Stimulated activated CD8-positive, alpha-beta memory T cell treated with anti-CD3 and anti-CD28 coated beads, Interleukin-15, amount 100 ng/mL, for 48 hours (primary cell): ENCODE results near the gene TRNT1.

ENCODE experiments used
- DNase-seq, 2 donors: peaks; one replicate each; pipeline ENCODE4 v3.0.0-alpha.2; 2020; ENCODE audit warnings: low read depth in 2 of 2

Gene TRNT1

DNA sequence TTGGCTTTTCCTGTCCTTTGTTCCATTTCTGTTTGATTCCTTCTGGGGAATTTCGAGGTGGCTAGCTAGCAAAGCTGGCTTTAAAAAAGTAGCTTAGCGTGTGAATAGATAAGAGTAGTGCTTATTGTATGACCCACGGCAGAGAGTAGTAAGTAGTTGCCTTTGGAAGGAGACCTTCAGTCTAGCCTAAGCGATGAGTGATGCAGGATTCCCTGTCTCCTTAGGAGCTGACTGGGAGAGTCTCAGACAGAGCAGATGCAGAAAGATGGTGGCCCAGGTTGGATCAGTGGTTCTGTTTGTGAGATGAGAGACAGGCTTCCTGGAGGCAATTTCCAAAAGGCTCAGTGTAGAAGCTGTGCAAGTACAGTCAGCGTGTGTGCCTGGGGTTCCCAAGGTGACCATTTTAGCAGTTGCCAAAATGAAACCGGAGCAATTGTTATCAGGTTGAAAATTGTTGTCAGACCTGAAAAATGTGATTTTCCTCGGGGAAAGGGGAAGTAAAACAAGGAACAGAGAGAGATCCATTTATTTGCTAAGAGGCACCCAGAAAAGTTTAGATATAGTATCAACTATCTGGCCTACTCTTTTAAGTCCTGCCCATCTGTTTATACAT, 15.9 kb upstream of the TRNT1 start:
- no peak for DNase-seq

DNA sequence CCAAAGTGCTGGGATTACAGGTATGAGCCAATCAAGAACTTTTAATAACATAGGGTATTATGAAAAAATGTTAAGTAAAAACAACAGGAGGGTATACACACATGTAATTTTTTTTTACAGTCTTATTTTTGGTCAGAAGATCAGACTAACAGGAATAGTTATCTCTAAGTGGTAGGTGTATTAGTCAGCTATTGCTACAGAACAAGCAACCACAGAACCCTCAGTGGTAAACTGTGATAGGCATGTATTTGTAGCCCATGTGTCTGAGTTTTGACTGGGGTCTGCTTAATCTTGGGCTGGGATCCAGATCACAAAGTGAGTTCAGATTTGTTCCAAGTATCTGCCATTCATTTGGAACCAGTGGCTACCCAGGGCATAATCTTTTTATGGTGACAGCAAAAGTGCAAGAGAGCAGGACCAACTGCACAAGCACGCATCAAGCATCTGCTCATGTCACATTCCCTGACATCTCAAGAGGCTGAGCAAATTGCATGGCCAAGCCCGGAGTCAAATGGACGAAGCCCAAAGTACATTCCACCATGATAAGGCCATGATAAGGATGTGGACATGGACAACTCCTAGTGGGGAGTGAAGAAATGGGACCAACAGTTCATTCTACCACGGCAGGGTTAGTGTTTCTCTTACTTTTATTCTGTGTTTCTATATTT, 13.6 kb upstream of the TRNT1 start:
- DNase-seq = no peak

DNA sequence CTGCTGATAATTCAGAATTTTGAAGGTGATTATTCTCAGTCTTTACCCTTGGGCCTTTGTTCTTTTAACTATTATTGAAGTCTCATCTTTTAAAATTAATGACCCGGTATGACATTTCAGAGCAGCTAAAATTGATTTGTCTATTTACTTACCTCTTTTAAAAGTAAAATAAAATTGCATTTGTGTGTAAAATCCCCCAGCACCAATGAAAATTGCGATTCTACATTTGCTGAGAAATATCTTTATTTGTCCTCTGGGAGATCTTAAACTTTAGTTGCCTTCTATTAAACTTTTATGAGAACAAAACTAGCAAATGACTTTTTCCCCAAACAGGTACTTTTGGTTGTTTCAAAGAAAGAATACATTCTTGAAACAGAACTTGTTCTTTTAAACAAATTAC, 9.1 kb upstream of the TRNT1 start:
- DNase-seq = no peak

DNA sequence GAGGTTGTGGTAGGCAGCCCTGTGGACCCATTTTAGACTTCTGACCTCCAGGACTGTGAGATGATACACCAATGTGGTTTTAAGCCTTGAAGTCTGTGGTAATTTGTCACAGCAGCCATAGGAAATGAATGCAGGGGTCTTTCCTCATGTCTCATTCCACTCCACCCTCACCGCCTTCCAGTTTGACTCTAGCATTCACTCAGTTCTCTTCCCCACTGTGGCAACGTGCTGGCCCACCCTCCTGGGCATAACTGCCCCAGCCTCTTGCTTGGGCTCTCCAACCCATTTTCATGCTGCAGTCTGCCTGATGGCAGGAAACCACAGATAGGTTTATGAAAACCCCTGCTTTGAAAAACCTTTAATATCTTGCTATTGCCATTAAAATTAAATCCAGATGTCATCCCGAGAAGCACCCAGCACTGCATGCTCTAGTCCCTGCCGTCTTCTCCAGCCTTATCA, 7.3 kb upstream of the TRNT1 start:
- peak in 1 of 2 donors; percentile 40 for DNase-seq

DNA sequence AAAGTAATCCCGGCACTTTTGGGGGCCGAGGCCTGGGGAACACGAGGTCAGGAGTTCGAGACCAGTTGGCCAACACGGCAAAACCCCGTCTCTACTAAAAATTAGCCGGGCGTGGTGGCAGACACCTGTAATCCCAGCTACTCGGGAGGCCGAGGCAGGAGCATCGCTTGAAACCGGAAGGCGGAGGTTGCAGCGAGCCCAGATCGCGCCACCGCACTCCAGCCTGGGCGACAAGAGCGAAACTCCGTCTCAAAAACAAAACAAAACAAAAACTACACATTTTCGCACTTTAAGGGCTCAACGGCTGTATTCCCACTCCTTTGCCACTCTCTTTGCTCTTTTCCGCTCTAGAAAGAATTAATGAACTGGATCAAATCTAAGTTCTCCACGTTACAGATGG, 763 bp upstream of the TRNT1 start:
- DNase-seq = no peak

DNA sequence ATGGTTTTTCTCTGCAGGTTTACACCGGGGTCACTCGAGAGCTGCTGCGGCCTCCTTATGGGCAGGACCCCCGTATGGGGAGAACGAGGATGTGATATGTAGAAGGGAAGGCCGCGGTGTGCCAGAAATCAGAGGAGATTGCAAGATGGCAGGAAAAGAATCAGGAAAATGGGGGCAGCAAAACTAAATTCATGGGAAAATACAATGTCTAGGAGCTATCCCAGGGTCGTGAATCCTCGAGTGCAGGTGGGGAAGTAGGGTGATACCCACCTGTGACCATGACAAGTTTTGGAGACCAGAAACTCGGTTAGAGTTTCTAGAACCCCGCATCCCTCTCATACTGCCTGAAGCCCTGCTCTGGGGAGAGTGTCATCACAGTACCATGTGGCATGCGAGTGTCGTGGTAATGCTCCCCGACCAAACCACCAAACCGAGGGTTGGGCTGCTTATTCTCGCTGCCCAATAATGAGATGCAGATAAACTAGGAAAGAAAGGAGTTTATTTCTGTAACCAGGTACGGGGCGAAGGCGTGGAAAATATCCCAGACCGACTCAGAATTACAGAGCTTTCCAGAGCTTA, 781 bp downstream of the TRNT1 start:
- peak in 1 of 2 donors; percentile 16 for DNase-seq

DNA sequence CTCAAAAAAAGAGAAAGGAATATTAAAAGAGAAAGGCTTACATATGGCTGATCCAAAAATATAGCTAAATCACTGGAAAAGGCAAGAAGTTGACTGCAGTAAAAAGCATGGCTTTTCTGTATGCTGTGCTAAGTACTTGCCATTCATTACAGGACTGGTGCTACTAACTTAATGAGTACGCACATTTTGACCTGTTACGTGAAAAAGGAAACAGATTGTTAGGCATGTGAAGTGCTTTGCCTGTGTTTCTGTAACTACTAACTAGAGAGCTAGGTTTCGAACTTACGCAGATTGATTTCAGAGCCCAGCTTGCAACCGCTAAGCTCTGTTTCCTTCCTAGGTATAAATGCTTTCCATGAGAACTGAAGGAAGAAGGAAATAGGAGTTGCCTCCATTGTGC, 2.8 kb downstream of the TRNT1 start:
- no peak for DNase-seq

DNA sequence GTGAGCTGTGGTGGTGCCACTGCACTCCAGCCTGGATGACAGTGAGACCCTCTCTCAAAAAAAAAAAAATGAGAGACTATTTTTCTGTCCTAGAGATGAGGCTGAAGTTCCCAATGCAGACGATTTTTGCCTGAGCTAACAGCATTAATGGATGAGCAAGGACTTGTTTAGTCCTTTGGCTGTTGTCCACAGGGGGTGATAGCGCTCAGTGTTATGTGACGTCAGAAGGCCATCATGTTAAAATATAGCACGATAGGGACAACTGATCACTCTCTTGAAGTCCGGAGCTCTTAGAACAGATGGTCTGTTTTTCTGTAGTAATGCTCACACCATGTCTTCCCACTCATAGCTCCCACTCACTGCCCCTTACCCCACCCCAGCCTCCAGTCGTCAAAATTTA, 6.8 kb downstream of the TRNT1 start:
- no peak for DNase-seq

DNA sequence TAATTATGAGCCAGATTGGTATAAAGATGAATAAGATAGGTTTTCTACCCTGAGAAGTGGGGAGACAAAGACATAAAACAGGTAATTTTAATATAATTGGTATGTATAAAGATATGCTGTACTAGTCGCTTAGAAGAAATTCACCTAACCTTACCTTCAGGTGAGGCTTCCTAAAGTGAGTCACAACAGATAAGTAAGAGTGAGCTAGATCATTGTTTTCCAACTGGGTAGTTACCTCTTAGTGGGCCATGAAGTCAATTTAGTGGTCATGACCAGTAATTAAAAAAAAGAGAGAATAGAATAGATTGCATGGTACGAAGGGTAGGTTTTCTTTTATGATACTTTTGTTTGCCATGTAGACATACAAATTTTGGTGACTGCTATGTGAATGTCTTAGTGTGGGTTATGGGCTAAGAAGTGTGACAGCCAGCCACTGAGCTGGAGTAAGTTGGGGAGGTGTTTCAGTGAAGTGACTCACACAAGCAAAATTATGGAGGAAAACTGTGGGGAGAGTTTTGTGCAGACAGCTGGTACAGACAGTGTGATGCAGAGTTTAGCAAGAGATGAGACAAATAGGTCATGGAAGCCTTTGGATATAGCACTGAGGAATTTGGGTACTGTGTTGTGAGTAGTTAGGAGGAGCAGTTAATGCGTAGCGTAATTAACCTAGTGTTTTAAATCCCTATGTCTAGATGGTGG, 8.2 kb downstream of the TRNT1 start:
- DNase-seq = no peak

DNA sequence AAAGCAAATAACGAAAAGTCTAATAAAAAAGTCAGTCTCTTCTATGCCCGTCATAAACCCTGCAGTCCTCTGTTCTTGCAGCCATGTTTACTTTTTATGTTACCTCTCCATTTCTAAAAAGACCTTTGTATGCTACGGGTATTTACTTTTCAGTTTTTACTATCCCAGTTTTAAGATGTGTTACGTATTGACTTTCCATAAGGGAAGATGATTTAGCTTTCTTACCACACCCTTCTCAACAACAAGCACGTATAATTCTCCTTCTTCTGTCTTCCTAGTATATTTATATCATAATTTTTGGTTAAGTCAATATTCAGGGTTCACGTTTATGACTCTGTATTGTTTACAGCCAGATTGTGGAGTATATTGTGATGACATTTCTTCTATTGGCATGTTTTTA, 10.8 kb downstream of the TRNT1 start:
- DNase-seq = no peak

DNA sequence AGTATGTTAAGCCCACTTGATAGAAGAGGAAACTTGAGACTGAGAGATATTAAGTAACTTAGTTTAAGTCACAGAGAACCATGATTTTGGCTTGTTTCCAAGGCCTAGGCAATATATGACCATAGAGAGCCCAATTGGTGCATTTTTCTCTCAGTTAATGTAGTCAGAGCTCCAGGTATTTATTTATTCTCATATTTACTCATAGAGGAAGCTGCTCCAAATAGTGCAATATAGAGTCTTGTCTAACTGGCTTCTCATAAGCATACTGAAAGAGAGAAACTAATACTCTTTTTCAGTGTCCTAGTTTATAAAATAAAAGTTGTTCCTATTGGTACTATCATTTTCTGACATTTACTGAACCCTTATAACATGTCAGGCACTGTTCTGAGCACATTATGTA, 15.2 kb downstream of the TRNT1 start:
- no peak for DNase-seq

DNA sequence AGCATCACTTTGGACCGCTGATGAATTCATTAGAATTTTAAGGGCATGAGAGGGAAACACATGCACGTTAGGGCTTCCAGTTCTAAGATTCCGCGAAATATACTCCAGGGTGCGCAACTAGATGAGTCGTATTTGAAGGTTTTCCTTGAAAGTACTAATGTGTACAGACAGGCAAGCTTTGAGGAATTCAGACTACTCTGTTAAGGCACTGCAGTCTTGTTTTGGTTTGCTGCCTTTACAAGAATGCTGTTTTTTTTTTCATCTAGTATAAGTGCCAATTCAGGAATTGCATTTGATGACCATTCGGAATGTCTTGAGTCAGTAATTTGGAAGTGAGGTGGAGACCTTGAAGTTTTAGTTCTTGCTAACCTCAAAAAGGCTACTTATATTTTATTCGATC, 19.1 kb downstream of the TRNT1 start:
- no peak for DNase-seq

DNA sequence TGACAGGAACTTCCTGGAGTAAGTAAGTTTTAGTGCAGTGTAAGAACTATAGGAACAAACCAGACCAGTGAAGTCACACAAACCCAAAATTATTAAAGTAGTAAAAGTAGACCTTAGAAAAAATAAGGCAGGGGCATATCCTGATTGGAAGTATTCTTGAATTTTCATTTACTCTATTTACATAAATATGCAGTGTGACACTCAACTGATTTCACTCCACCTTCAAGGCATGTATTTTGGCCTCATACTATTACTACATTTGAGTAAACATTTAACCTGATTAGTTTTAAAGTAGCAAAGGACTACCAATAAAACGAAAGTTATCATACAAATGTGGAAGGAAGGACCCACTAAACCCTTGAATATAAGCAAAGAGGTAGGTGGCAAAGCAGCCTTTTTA, 22.8 kb downstream of the TRNT1 start:
- DNase-seq = no peak

DNA sequence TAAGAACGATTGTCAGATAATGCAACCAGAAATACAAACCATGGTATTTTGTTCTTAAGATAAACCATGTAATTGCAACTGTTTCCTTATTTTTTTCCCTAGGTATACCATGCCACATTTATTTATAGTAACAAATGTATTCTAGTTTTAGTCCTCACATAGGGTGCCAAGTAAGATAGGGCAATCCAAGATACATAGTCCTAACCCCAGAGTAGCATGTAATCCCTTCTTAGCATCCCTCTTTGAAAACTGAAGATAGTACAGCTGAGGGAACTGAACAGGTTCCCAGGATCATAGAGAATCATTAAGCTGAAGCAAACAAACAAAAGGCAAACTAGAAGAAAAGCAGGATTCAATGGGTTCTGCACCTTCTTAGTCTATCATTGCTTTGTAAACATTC, 24.8 kb downstream of the TRNT1 start:
- no peak for DNase-seq

DNA sequence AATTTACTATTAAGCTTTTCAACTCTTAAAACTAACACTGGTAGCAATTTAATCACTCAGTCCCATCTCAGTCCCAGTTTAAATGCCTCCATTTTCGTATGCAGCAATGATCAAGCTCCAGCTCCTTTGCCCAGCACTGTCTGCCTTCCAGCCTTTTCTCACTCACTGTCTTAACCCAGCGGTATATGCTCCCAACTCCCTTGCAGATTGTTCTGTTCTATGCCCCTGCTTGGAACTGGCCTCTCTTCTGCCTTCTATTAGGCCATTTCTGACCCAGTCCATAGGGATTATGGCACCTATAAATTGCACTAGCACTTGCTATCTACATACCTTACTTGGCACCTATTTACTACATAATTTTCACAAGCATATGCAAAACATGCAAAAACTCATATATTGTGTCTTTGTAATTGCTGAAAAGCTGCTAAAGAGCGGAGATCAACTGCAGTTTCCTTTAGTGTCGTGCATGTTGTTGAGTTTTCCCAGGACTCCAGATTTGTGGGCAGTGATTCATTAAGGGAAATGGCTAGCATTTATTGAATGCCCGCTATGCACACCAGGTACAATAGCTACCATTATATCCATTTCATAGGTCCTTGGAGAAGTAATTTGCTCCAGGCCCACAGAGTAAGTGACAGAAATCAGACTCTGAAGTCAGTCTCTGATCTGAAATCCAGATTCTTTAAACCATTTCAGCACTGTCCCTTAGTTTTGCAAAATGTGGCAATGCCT, 28.3 kb downstream of the TRNT1 start:
- DNase-seq = no peak

DNA sequence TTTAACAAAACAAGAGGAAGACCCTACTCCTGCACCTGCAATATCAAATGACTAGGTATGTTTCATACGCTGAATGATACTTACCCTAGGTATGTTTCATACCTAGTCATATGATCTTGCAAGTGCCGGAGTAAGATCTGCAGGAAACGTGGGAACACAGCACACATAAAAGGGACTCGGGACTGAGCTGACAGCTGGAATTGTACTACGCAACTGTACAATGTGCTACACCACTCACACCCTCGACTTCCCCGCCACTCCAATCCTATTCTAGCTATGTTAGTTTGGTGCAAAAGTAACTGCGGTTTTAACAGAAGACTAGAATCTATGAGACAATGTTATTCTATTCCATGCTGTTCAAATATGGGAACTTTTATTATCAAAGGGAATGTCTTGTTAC, 30.7 kb downstream of the TRNT1 start:
- no peak for DNase-seq

DNA sequence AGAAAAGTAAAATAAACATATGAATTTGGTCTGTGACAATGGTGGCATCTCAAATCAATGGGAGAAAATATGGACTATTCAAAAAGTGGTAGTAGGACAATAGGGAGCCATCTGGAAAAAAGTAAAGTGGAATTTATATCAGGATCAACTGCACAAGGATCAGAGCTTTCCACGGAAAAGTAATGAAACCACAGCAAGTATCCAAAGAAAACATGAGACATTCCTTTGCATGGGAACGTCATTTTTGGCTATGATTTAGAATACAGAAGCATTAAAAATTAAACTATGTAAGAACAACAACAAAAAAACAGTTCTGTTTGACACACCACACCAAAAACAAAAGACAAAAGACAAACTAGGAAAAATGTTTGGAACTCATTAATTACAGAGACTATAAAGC, 34.1 kb downstream of the TRNT1 start:
- no peak for DNase-seq

DNA sequence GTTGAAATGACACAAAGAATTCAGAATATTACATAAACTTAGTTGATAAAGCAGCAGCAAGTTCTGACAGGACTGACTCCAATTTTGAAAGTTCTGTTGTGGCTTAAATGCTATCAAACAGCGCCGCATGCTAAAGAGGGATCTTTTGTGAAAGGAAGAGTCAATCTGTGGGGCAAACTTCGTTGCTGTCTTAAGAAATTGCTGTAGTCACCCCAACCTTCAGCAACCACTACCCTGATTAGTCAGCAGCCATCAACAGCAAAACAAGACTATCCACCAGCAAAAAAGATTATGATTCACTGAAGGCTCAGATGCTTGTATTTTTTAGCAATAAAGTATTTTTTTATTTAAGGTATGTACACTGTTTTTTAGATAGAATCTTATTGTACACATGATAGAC, 38.5 kb downstream of the TRNT1 start:
- no peak for DNase-seq

DNA sequence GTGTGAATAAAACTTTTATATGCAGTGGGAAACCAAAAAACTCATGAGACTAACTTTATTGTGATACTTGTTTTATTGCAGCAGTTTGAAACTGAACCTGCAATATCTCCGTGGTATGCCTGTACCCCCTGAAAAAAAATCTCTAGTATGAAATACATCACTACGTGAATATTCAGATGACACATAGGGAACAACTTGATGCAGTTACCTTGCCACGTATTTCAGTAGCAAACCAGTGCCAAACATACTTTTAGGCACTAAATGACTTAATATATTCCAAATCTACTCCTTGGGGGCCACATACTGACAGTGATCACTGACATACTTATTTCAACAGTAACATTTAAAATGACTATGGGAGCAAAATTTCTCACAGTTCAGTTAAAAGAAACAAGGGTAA, 38.9 kb downstream of the TRNT1 start:
- no peak for DNase-seq

DNA sequence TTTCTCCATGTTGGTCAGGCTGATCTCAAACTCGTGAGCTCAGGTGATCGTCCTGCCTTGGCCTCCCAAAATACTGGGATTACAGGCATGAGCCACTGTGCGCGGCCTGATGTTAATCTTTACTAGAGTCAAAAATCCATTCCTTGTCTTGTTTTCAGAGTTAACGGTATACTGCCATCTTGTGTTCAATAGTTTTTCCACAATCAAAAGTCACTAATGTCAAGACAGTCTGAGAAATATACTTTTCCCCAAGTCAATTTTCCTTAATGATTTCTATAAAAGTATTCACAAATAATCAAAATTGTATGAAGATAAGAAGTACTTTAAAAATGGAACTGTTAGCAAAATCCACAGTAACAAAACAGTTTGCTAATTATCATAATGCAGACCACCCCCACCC, 44.3 kb downstream of the TRNT1 start:
- no peak for DNase-seq

DNA sequence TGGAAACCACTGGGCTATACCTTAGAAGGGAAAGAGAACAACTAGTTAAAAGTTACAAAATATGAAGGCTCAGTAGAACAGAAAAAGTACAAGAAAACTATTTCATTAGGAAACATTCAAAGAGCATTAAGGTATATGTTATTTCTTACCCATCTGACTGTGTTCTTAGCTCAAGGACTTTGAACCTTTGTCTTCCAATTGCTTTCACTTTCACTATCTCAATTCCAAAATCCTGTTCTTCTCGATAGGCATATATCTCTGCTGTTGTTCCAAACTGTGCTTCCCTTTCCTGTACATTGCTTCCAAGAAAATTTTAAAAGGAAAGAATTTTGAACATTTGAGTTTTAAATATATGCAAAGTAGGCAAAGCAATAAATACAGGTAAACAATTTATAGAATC, 45.9 kb downstream of the TRNT1 start:
- no peak for DNase-seq

DNA sequence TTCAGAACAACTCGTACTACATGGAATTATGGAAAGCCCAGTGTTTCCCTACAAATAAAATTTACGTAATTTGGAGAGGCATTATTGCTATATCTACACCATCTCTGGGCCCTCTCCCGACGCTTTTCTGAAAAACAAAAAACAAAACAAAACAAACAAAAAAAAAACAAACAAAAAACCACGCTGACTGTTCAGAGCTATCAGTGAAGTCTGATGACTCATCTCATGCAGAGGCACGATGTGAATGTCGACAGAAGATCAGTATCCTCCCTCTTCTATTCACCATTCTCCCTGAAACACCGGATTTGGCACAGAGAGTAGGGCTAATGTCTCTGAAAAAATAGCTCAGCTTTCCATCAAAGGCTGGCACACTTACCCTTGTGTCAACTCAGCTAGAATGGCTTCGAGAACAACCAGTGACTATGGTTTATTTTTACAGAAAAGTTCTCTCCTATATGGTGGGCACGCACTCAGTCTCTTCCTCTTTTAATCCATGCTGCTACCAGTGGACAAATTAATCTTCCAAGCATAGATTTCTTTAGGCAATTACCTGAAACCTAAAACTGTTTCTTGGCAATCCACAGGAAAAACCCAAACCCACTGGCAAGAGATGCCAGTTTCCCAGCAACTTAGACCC, 51.2 kb downstream of the TRNT1 start:
- DNase-seq = no peak
